ENCODE results near the gene TOX3. TPM values are rescaled to one million over a fixed set of nuclear protein-coding genes. Genes with fewer than 3 reads are reported as not detected.

TOX3 gene
- total and polyA plus RNA-seq, 2 of the 8 experiments (the other 6 are each of a cell fraction or from before 2014, with no cell fraction given) = 16.7 to 31.2 TPM

DNA sequence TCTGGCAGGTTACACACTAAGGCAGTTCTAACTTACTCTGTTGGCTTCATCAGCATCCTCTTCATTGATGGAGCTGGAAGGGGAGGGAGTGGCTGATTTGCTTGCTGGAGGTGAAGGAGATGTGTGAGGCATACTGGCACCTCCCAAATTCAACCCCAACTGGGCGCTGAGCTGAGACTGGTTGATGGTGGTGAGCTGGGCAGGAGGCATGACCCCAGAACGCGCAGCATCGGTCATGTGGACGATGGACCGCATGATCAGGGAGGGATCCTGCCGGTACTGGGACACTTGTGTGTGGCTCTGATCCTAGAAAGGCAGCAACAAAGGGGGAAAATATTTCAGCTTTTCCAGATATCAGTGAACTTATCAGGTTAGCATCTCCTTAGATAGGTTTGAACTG, 96.7 kb downstream of the TOX3 start:
- H3K36me3 ChIP-seq (ENCODE audit: control insufficient read depth in 2 of 4, insufficient read depth in 4 of 4, low read length in 3 of 4) = peaks cover 4 to 27% (median 8%) of the 10 kb centered on the region in 4 experiments; a peak in 6 of 8 replicates
- no peak overlapping the region for H2BK20ac ChIP-seq (ENCODE audit: low read length)
- H3K27me3 ChIP-seq (replicated peaks in 1 of 4; ENCODE audit: control insufficient read depth in 3 of 4, extremely low read depth in 1 of 4, insufficient read depth in 3 of 4, low read length in 3 of 4) = no peaks in the 10 kb centered on the region
- no peak overlapping the region for H4K91ac ChIP-seq (replicated peaks; ENCODE audit: insufficient read length, low read length)
- no peak overlapping the region for H3K18ac ChIP-seq (ENCODE audit: extremely low read depth, low read length)
- H3K4me2 ChIP-seq (ENCODE audit: insufficient read depth in 1 of 2, low read depth in 2 of 2, low read length in 2 of 2) = no peak overlapping the region
- no peaks in the 10 kb centered on the region for H3K23me2 ChIP-seq (ENCODE audit: low read depth, low read length)
- CTCF ChIA-PET (ENCODE audit: partially characterized antibody) = no interaction called here
- no peaks in the 10 kb centered on the region for H3K9me3 ChIP-seq (ENCODE audit: insufficient read depth in 2 of 2, low read depth in 1 of 2, low read length in 1 of 2)
- H2BK5ac ChIP-seq (ENCODE audit: low read depth, low read length) = no peak overlapping the region
- H3K4me3 ChIP-seq (ENCODE audit: extremely low read depth in 1 of 4, insufficient read depth in 2 of 4, low read depth in 3 of 4, low read length in 4 of 4) = no peak overlapping the region
- no peak overlapping the region for H2AK5ac ChIP-seq (ENCODE audit: low read depth, low read length)
- no peak overlapping the region for H4K8ac ChIP-seq (ENCODE audit: extremely low read depth, insufficient read depth, low read length)
- no peak overlapping the region for H2AFZ ChIP-seq (ENCODE audit: low read length)
- FAIRE-seq = no peak
- H3K14ac ChIP-seq (ENCODE audit: insufficient read length) = no peak overlapping the region
- no peak overlapping the region for H4K5ac ChIP-seq (ENCODE audit: insufficient read length, low read depth, low read length)
- DNase-seq (ENCODE audit: low read depth in 1 of 2, low spot score in 2 of 2) = no peak
- no peak overlapping the region for H3K56ac ChIP-seq (replicated peaks; ENCODE audit: insufficient read length, low read depth, low read length)
- peaks cover 1 to 10% (median 7%) of the 10 kb centered on the region in 4 experiments; a peak in 5 of 7 replicates for H3K4me1 ChIP-seq (replicated peaks in 1 of 4; ENCODE audit: control insufficient read depth in 3 of 4, insufficient read depth in 4 of 4, low read length in 3 of 4)
- H2BK120ac ChIP-seq (replicated peaks; ENCODE audit: low read depth, low read length) = no peak overlapping the region
- H3K79me1 ChIP-seq (ENCODE audit: low read depth, low read length) = no peaks in the 10 kb centered on the region
- no peaks in the 10 kb centered on the region for H4K20me1 ChIP-seq (replicated peaks in 1 of 2; ENCODE audit: control insufficient read depth in 1 of 2, insufficient read depth in 2 of 2, low read length in 2 of 2)
- no peak overlapping the region for H2BK12ac ChIP-seq (ENCODE audit: low read depth, low read length)
- H3K79me2 ChIP-seq (ENCODE audit: control insufficient read depth in 1 of 2, insufficient read depth in 2 of 2, low read length in 2 of 2) = no peaks in the 10 kb centered on the region
- WGBS, 2 experiments (ENCODE audit: extremely low coverage in 1 of 2, insufficient coverage in 1 of 2, insufficient read length in 1 of 2, insufficient replicate concordance in 2 of 2, low coverage in 1 of 2, low lambda C conversion rate in 2 of 2, missing lambda C conversion rate in 1 of 2) = 88% methylated on average over 7 of the region's 7 CpGs; no CpG with 5 or more reads in 1 of the 2 experiments
- H3K23ac ChIP-seq (ENCODE audit: insufficient read length) = no peak overlapping the region
- H3K4ac ChIP-seq (replicated peaks; ENCODE audit: insufficient read length, low read depth, low read length) = no peak overlapping the region
- H2BK15ac ChIP-seq (ENCODE audit: low read length) = no peak overlapping the region
- POLR2A ChIA-PET (ENCODE audit: partially characterized antibody) = no interaction called here
- no peak overlapping the region for H3K27ac ChIP-seq (ENCODE audit: low read depth, low read length)
- no peak overlapping the region for H3K9ac ChIP-seq (replicated peaks in 1 of 4; ENCODE audit: extremely low read depth in 1 of 4, low read depth in 3 of 4, low read length in 3 of 4)
- TF ChIP-seq ATF3 (IDR thresholded peaks at IDR 0.05; ENCODE audit: insufficient read depth, low read depth, low read length) (no peak), E2F6 (IDR thresholded peaks at IDR 0.05) (no peak), SUZ12 (IDR thresholded peaks at IDR 0.05; ENCODE audit: low read length) (no peak), CBX8 (IDR thresholded peaks at IDR 0.05; ENCODE audit: borderline replicate concordance, low read depth, low read length) (no peak), RFX5 (IDR thresholded peaks at IDR 0.05; ENCODE audit: borderline replicate concordance, low read depth, low read length) (no peak), EZH2 (IDR thresholded peaks at IDR 0.05; ENCODE audit: low read depth, low read length, severe bottlenecking) (no peak), GTF2F1 (IDR thresholded peaks at IDR 0.05; ENCODE audit: borderline replicate concordance, low read depth, low read length) (no peak), SIRT6 (IDR thresholded peaks at IDR 0.05; ENCODE audit: low read length) (no peak), NRF1 (IDR thresholded peaks at IDR 0.05; ENCODE audit: low read depth, low read length) (no peak), FOSL1 (IDR thresholded peaks at IDR 0.05; ENCODE audit: insufficient read depth, low read depth, low read length) (no peak)
- TF ChIP-seq, protein P1, sequence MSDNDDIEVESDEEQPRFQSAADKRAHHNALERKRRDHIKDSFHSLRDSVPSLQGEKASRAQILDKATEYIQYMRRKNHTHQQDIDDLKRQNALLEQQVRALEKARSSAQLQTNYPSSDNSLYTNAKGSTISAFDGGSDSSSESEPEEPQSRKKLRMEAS (IDR thresholded peaks at IDR 0.05) = no peak

All from H1 (cell line).